DOHH2 (cell line): ENCODE measurements around the gene SNRNP27.

ENCODE experiments used
- H3F3A ChIP-seq: fragments of 200-600 bp; sonication (generic), shearing (Covaris generic); 2 replicates; pipeline ENCODE4 v1.6.0; 2016; ENCODE audit warnings: antibody characterized with exemption, mild to moderate bottlenecking; ENCODE audit not compliant: control insufficient read depth, insufficient read depth
- H3K27ac ChIP-seq: fragments of 200-600 bp; sonication (generic); 2 replicates; pipeline ENCODE4 v1.5.1; 2014; ENCODE audit warnings: low read depth, mild to moderate bottlenecking, low read length, moderate library complexity
- H3K27me3 ChIP-seq: fragments of 200-600 bp; sonication (generic); 2 replicates; pipeline ENCODE4 v1.6.1; 2014; ENCODE audit warnings: mild to moderate bottlenecking, low read length, mixed read lengths; ENCODE audit not compliant: control insufficient read depth
- H3K36me3 ChIP-seq: fragments of 200-600 bp; sonication (generic); 2 replicates; pipeline ENCODE4 v1.6.1; 2014; ENCODE audit warnings: mild to moderate bottlenecking, low read length, moderate library complexity, mixed read lengths; ENCODE audit not compliant: control insufficient read depth
- H3K4me1 ChIP-seq: fragments of 200-600 bp; sonication (generic); 2 replicates; pipeline ENCODE4 v1.6.1; 2014; ENCODE audit warnings: mild to moderate bottlenecking, low read length, mixed read lengths; ENCODE audit not compliant: control insufficient read depth
- H3K4me2 ChIP-seq: fragments of 200-600 bp; sonication (generic); 2 replicates; pipeline ENCODE4 v1.6.0; 2014; ENCODE audit warnings: mild to moderate bottlenecking, low read length, moderate library complexity
- H3K4me3 ChIP-seq: fragments of 200-600 bp; sonication (generic); 2 replicates; pipeline ENCODE4 v1.5.1; 2014; ENCODE audit warnings: mild to moderate bottlenecking, low read length, mixed read lengths
- H3K79me2 ChIP-seq: fragments of 200-600 bp; sonication (generic); 2 replicates; pipeline ENCODE4 v1.6.1; 2014; ENCODE audit warnings: mild to moderate bottlenecking, low read length, mixed read lengths; ENCODE audit not compliant: control insufficient read depth
- H3K9me2 ChIP-seq: fragments of 200-600 bp; sonication (generic); replicated peaks from 2 replicates; pipeline ENCODE4 v1.6.1; 2014; ENCODE audit warnings: mild to moderate bottlenecking, low read length, mixed read lengths; ENCODE audit not compliant: control insufficient read depth
- H3K9me3 ChIP-seq: fragments of 200-600 bp; sonication (generic); 2 replicates; pipeline ENCODE4 v1.6.1; 2014; ENCODE audit warnings: antibody characterized with exemption, low read length, mixed read lengths; ENCODE audit not compliant: control insufficient read depth, insufficient read depth
- H4K20me1 ChIP-seq: fragments of 200-600 bp; sonication (generic); 2 replicates; pipeline ENCODE4 v1.6.0; 2014; ENCODE audit warnings: low read depth, mild to moderate bottlenecking, antibody characterized with exemption, low read length, moderate library complexity; ENCODE audit not compliant: control insufficient read depth, insufficient read depth
- CTCF ChIP-seq: fragments of 200-600 bp; sonication (generic); IDR thresholded peaks from one replicate; pipeline ENCODE4 v1.5.1; 2014; ENCODE audit warnings: antibody characterized with exemption, mild to moderate bottlenecking, low read depth, low read length; ENCODE audit not compliant: poor library complexity, severe bottlenecking
- EZH2phosphoT487 ChIP-seq: fragments of 200-600 bp; sonication (generic); IDR thresholded peaks from 2 replicates; pipeline ENCODE4 v1.6.1; 2017; ENCODE audit warnings: borderline replicate concordance, mild to moderate bottlenecking, antibody characterized with exemption, low read length, moderate library complexity, mixed read lengths

SNRNP27 gene

DNA sequence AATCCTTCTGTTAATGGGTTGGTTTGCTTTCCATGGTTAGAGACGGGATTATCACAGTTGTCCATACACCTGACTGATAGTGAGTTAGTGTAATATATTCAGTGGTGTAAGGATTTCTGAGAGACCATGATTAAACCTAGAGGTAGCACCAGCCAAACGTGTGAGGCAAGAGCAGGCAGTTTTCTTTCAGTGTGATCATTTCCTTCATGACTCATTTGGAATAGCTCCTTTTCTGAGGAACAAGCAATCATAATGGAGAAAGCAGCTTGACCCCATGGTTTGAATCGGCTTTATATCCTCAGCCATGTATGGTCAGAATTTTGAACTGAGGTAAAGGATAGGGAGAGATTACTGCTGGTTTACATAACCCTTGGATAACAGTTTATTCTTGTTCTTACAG lies 24.1 kb downstream of the SNRNP27 start:
- Histone ChIP-seq H3K9me2 (no peaks in the 10 kb centered on the region), H3K27me3 (no peaks in the 10 kb centered on the region), H3K79me2 (peaks cover 5% of the 10 kb centered on the region), H4K20me1 (no peaks in the 10 kb centered on the region), H3K4me3 (no peak overlapping the region), H3K27ac (no peak overlapping the region), H3K36me3 (peaks cover 19% of the 10 kb centered on the region), H3F3A (peaks cover 17% of the 10 kb centered on the region), H3K4me2 (0 out of 2 replicates have a peak overlapping the region, but pooled peaks have one; percentile 27), H3K4me1 (peaks cover 38% of the 10 kb centered on the region), H3K9me3 (no peaks in the 10 kb centered on the region)
- TF ChIP-seq EZH2phosphoT487 (no peak), CTCF (no peak)

DNA sequence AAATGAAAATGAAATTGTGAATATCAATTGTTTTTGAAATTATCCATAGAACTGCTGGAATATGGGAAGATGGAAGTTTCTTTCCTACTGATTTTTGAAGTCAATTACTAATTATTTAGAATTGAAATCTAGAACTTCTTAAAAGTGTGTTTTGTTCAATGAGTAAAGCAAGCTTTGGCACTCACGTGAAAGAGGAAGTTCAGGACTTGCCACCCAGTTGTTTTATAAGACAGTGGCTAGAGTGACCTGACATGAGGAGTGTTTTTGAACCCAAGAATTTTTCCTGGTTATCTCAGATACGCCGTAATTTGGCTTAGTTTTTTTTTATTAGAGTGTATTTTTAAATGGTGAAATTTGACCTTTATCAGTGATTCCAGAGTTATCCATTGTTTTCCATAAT lies 24.6 kb downstream of the SNRNP27 start:
- Histone ChIP-seq H3F3A (peaks cover 12% of the 10 kb centered on the region), H3K4me3 (no peak overlapping the region; the same call in 1 of the 2 replicates), H4K20me1 (no peaks in the 10 kb centered on the region), H3K9me3 (no peaks in the 10 kb centered on the region), H3K36me3 (peaks cover 14% of the 10 kb centered on the region), H3K4me2 (0 out of 2 replicates have a peak overlapping the region, but pooled peaks have one; percentile 27), H3K27ac (no peak overlapping the region), H3K4me1 (peaks cover 32% of the 10 kb centered on the region), H3K9me2 (no peaks in the 10 kb centered on the region), H3K79me2 (peaks cover 5% of the 10 kb centered on the region), H3K27me3 (no peaks in the 10 kb centered on the region)
- TF ChIP-seq CTCF = no peak
- TF ChIP-seq EZH2phosphoT487 = no peak

DNA sequence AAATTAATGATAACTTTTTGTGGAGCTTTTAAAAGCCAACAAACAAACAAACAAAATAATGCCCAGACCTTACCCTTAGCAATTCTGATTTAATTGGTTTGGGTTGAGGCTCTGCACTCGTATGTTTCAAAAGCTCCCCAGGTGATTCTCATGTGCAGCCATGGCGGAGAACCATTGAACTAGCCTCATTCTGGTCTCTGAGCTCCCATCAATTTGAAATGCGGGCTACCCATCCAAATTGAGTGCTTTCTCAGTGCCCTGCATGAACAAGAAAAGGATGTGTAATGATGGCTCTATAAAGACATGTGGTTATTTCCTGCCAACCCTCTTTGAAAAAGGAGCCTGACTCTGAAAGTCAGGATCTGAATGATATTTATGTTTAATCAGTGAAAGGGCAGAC lies 29.4 kb downstream of the SNRNP27 start:
- Histone ChIP-seq H3F3A (peaks cover 4% of the 10 kb centered on the region; the same call in 1 of the 2 replicates), H3K4me3 (no peak overlapping the region)
- TF ChIP-seq CTCF = no peak
- TF ChIP-seq EZH2phosphoT487 = no peak

More for the DNA sequence above, 29.4 kb downstream of the SNRNP27 start:
- H3K9me3 ChIP-seq = no peaks in the 10 kb centered on the region
- no peaks in the 10 kb centered on the region for H4K20me1 ChIP-seq
- H3K4me2 ChIP-seq = no peak overlapping the region
- peaks cover 7% of the 10 kb centered on the region for H3K4me1 ChIP-seq
- no peak overlapping the region for H3K27ac ChIP-seq
- no peaks in the 10 kb centered on the region for H3K9me2 ChIP-seq
- no peaks in the 10 kb centered on the region for H3K27me3 ChIP-seq
- peaks cover 1% of the 10 kb centered on the region for H3K36me3 ChIP-seq
- no peaks in the 10 kb centered on the region for H3K79me2 ChIP-seq
